ENCODE results near the gene SH2D3C. TPM values are rescaled to one million over a fixed set of nuclear protein-coding genes. Genes with fewer than 3 reads are reported as not detected.

The SH2D3C gene
- total and polyA plus RNA-seq, 9 of the 15 experiments (the other 6 are each of a cell fraction or from before 2014, with no cell fraction given): 0.03 to 1.2 (median 0.22) TPM; not detected in 1

DNA sequence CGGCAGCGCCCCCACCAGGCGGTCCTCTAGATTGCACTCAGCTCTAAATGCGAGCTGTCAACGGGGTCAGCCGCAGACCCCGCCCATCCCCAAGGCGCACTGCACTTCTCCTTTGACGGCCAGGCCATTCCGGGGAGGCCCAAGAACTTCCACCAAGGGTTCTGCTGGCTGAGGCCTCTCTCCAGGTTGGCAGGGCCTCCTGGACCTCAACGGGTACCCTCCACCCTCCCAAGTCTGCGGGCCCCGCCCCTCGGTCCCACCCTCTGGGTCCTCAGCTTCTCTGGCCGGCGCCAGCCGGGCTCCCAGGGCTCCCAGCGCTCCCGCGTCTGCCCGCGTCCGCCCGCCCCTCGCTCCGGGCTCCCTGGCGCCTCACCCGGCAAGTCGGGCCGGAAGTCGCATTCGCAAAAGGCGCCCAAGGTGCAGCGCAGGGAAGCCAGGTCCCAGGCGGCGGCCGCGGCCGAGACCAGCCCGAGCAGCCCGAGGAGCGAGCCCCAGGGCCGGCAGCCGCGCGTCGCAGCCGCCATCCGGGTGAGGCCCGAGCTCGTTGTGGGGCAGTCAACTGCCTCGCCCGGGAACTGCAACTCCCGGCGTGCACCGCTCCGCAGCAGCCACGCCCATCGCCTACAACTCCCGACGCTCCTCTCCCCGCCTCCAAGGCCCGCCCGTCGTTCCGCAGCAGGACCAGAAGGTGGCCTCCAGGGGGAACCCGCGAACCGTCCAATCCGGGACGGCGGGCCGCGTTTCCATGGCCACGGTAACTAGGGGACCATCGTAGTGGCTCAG is 43.5 kb downstream of the SH2D3C start, which contains the start of gene TOR2A (continued):
- TF ChIP-seq ZHX1 (conservative IDR thresholded peaks at IDR 0.05; ENCODE audit: low read length) (peak; percentile 85; the same call in 1 of the 2 replicates), BCLAF1 (IDR thresholded peaks at IDR 0.05; ENCODE audit: borderline replicate concordance in 1 of 2, control insufficient read depth in 1 of 2, low read depth in 2 of 2, low read length in 1 of 2) (0 out of 4 replicates have a peak, but pooled peaks of 1 of the 2 experiments have one; percentile 63), MAFK (IDR thresholded peaks at IDR 0.05; ENCODE audit: low read length) (no peak), KDM1A (IDR thresholded peaks at IDR 0.05) (no peak), SPI1 (IDR thresholded peaks at IDR 0.05; ENCODE audit: borderline replicate concordance, low read depth, low read length) (peak; percentile 91), PHF8 (IDR thresholded peaks at IDR 0.05; ENCODE audit: borderline replicate concordance, low read length) (peak; percentile 90), E2F5 (CRISPR knock-in tag; IDR thresholded peaks at IDR 0.05) (peak; percentile 57; the same call in 1 of the 2 replicates), ZNF655 (CRISPR knock-in tag; IDR thresholded peaks at IDR 0.05) (no peak), BRD4 (IDR thresholded peaks at IDR 0.05) (0 out of 2 replicates have a peak, but pooled peaks have one; percentile 37), TBL1XR1 (IDR thresholded peaks at IDR 0.05; ENCODE audit: low read length in 2 of 2) (peak in 1 of 2 experiments; percentile 25; a peak in 1 of 4 replicates), XRCC5 (IDR thresholded peaks at IDR 0.05; ENCODE audit: low read depth, low read length) (peak; percentile 89; the same call in 1 of the 2 replicates), KLF13 (tag; IDR thresholded peaks at IDR 0.05; ENCODE audit: borderline replicate concordance, low read depth) (peak; percentile 60; the same call in 1 of the 2 replicates), ZSCAN32 (CRISPR knock-in tag; IDR thresholded peaks at IDR 0.05) (no peak), PTBP1 (IDR thresholded peaks at IDR 0.05; ENCODE audit: low read depth, low read length) (no peak)
- TF ChIP-seq, protein P1, sequence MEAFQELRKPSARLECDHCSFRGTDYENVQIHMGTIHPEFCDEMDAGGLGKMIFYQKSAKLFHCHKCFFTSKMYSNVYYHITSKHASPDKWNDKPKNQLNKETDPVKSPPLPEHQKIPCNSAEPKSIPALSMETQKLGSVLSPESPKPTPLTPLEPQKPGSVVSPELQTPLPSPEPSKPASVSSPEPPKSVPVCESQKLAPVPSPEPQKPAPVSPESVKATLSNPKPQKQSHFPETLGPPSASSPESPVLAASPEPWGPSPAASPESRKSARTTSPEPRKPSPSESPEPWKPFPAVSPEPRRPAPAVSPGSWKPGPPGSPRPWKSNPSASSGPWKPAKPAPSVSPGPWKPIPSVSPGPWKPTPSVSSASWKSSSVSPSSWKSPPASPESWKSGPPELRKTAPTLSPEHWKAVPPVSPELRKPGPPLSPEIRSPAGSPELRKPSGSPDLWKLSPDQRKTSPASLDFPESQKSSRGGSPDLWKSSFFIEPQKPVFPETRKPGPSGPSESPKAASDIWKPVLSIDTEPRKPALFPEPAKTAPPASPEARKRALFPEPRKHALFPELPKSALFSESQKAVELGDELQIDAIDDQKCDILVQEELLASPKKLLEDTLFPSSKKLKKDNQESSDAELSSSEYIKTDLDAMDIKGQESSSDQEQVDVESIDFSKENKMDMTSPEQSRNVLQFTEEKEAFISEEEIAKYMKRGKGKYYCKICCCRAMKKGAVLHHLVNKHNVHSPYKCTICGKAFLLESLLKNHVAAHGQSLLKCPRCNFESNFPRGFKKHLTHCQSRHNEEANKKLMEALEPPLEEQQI (IDR thresholded peaks at IDR 0.05): no peak

All from K562 (cell line).